HG03354 (cell line): ENCODE results near the gene SEC16B.

Experiments
- ATAC-seq: cut with Tn5 transposase; IDR thresholded peaks from one replicate; pipeline ENCODE4 v1.9.1; 2021; ENCODE audit warnings: mild to moderate bottlenecking; ENCODE audit not compliant: unreplicated experiment, poor library complexity, severe bottlenecking

The SEC16B gene

DNA sequence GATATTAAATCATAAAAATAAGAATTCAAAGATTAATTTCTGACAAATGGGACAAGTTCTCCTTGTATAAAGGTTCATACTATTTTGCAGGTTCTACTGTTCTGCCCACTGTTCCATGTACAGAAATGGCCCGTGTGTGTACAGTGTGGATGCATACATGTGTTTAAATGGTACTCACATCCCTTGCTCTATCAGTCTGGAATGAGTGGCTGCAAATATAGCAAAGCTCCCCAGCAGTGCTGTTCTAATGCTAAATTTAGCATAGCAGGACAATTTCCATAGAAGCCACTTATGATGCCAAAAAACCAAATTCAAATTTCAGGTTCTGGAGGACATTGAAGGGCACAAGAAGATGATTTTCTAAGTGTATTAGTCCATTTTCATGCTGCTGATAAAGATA, 9.4 kb upstream of the SEC16B start:
- no peak for ATAC-seq

DNA sequence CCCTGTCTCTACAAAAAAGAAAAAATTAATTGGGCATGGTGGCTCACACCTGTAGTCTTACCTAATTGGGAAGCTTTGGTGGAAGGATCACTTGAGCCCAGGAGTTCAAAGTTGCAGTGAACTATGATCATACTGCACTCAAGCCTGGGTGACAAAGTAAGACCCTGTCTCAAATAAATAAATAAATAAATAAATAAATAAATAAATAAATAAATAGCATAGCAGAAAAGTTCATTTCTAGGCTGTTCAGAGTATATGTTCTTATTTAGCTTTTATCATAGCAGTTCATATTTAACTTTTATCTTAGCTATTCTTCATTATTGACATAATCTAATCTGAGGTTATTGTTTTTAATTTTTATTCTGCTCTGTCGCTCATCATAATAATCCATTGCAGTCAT, 8.7 kb upstream of the SEC16B start:
- ATAC-seq, result no peak

DNA sequence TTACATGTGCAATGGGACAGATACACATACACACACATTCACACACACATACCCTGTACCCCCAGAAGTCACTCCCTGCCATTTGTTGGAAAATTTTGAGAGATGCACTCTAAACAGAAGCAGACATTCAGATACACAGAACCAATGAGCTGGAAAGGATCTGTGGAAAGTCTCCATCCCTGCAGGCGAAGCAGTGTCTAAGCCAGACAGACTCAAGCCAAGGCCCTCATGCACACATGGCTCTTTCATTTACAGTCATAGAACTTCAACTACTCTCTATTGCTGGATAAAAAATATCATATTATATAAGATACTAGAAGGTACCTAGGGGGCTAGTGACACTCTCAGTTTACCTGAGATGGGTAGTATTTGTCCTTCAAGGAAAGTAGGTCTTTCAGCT, 7.3 kb upstream of the SEC16B start:
- ATAC-seq, result no peak

DNA sequence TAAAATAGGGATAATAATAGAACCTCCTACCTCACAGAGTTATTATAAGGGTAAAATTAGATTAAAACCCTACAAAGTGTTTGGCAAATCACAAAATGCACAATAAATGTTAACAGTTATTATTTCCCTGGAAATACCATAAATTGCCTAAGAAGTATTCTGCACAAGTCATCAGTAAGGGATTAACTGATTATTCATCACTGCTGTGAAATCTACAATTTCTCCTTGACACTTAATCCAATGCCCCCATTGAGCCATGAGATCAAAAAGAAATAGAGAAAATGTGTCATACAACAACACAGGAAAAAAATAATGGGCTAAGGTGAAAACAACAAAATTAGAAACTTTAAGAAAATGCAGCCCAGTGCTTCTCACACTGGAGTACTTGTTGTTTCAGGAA, 6.7 kb upstream of the SEC16B start:
- no peak for ATAC-seq

DNA sequence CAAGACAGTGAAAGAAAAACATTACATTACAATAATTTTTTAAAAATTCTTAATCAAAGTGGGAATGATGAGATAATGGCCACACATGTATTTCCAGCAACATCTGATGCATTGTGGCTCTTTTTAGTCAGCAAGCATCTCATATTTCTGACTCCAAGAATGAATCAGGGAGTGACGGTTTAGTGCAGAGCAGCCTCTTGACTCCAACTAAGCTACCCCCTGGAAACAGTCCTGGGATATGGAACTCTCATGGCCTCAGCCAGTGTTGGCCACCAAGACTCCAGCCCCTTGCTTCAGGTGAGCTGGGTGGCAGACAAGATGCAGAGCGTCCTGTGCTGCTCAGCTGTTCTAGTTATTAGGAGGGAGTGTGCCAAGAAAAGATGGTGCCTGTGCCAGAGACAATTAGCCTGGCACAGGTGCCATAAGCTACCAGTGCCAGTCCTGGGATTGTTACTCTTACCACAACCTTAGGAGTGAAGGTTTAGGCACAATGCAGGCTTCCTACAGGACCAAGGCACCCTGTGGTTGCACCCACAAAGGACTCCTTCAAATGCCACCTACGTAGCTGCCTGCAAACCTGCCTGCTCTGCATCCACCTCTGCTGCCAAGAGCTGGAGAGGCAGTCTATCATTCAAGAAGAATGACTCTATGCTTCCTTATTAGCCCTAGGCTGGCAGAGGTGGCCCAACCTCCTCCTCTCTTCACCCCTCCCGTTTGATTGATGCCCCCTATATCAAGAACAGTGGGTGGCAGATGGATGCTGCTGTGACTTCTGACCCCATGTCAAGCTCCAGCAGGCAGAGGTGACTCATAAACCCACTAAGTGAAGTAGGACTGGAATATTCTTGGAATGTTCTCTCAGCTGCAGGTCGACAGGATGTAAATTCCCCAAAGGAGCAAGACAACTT, 6.0 kb upstream of the SEC16B start:
- no peak for ATAC-seq

DNA sequence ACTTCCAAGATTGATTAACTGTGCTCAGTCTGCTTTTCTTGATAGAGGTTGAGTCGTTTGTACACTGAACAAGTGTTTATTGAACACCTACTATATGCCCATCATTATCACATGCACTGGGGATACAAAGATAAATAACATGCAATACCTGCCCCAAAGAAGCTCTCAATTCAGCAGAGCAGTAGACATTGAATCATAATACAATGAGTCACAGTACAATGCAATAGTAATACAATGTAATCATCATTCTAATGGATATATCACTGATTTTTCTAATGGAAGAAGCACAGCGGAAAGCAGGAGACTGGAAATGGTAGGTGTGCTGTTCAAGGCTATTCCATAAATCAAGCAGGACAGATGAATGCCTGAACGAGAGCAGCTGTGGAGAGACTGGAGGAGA, 3.7 kb upstream of the SEC16B start:
- ATAC-seq, result no peak

DNA sequence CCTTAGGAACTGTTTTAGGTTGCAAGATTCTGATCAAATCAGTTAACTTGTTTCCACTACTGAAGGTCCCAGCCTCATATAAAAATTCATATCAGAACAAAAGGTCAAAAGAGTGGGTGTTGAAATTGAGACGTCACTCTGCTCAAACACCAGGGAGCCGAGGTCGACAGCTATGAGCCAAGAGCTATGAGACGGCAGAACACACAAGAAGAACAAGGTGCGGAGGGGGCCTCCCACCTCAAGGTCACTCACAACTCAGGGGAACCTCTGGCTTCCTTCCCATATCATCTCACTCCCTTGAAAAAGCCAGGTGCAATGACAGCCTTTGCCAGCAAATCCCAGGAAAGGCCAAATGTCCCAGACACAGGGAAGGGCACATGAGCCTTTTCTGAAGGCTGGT, 749 bp downstream of the SEC16B start:
- ATAC-seq, result no peak

DNA sequence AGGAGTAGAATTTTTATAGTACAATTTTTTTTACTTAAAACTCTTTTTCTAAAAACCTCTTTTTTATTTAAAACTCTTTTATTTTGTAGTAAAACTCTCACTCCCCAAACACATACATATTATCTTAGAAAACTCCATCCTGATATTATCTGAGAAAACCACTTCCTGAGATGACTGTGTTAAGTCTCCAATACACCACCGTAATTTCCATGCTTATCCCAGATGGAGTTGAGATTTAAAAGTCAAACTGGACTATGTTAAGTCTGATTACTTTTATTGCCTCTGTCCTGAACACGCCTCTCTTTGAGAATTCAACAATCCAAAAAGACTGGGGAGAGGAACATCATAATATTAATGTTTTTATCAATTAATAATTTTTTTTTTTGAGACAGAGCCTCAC, 3.7 kb downstream of the SEC16B start:
- no peak for ATAC-seq

DNA sequence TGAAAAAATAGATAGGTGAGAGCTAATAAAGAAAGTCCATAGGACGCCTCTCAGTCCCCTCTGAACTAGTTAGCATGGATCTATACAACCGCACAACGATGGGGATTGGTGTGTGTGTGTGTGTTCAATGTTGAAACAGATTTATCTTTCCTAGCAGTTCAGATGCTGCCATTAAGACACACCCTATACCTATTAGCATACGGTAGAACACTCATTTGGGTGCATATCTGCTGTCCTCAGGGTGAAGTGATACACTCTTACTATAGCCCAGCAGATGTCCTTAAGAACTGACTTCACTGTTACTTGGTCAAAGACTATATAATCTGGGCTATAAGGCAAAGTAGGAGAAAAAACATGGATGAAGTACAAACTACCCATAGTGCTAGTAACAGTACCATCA, 4.6 kb downstream of the SEC16B start:
- ATAC-seq, result no peak

DNA sequence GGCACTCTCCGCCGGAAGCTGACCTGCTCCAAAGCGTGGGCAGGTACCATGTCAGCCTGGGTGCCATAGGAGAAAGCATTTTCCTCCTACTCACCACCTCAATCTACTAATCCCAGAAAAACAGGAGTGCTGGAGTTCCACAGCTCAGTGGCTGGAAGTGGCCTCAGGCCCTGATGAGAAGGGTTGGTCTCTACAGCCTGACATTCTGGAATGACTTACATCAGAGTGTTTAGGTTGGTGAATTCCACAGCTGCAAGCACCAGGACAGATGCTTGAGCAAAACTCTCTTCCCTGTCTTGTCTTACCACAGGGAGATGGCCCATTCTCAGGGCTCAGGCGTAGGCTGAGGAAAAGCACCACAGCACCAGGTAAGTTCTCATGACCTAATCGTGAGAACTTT, 5.5 kb downstream of the SEC16B start:
- ATAC-seq, result no peak

DNA sequence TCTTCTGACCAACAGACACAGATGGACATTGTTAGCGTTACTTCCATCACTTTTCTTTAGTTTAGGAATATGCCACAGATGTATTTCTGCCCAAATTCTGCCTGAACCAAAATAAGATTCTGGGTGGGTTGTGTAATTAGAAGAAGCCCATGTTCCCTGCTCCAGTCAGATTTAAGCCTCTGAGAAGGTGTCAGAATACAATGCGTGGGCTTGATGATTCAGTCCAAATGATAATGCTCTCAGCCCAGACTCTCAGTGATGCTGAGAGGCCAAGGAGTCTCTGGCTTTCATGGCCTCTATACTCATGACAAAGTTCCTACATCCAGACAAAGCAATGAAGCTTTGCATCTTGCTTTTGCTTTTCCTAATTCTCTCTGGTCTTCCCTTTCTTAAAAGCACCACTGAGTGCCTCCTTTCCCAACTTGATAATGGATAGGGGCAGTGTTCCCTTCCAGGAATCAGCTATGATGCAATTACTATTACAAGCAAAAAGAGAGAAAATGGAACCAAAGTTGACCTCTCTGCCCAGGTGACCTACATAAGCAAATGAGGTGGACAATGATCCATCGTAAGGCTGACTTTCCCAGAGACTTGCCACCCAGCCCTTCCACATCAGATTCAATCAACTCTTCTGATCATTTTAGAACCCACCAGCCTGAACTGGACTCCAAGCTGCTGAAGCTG, 8.8 kb downstream of the SEC16B start:
- ATAC-seq, result no peak

DNA sequence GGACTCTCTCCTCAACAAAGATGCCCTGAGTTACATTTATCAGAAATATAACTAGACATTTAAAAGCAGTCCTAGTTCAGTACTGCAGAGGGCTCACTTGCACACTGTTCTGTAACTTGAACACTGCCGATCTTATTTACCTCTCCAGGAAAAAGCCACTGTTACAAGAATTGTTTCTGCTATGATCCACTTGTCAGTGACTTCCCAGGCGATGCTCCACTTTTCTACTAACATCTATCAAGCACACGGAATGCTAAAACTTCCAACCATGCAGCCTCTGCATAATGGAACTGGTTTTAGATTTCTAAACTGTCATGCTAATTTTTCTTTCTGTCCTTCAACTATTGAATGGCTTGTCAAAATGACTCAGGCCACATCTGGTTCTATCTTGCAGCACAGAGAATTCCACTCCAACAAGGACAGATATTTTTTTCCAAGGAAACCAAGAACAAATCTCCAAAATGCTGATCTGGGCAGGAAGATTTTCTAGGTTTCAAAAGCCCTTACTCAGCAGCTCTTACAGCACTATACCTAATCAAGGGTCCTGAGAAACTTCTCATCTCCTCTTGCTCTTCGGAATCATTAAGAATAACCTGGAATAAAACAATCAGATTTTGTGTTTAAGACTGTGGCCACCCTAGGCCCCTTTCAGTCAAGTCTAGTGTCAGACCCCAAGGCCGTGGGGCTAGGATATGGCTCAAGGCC, 9.9 kb downstream of the SEC16B start:
- ATAC-seq, result no peak

DNA sequence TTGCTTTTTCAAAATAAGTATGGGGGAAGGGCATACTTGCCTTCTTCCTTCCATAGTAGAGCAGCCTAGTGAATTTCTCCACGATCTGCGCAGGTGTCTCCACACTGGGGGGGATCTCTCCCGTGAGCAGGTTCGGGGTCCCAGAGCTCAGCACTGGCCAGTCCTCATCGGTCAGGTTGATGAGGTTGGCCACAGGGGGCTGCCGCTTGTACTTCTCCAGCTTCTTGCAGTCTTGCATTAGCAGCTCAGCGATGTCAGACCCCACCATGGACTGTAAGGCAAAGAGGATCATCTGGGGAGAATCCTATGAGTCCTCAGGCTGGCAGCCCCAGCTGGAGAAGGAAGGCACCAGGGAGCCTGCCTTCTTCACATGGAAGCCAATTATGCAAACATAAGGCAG, 11.8 kb downstream of the SEC16B start:
- no peak for ATAC-seq

DNA sequence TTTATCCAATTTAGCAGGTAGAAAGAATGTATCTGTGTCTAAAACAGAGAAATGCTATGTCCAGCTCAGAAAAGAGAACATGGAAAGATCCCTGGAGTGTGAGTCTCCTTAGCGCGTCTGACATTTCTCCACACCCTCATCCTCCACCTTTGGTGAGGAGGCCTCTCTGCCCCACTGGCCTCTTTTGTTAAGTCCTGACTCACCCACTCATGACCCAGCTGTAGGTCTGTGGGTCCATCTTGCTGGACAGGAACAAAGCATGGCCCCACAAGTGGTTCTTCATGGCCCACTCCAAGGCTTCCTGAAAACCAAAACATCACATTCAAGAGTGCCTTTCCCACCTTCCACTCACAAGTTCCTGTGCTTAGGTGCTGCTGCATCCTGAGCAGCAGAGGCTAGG, 15.8 kb downstream of the SEC16B start:
- no peak for ATAC-seq

DNA sequence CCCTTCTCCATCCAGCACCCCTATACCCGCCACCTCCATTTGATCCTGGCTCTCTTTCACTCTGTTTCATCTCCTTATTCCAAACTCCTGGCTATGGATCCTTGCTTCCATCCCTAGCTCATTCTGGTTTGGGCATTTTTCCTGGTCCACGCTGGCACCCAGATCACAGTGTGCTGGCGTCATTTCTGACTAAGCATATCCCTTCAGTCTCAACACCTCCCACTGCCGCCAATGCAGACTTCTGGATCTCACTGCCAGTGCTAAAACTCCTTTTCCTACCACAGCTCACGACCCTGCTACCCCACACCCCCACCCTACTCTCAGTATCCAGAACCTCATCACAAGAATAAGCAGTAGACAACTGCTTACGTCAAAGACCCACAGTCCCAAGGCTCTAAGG, 16.3 kb downstream of the SEC16B start:
- no peak for ATAC-seq

DNA sequence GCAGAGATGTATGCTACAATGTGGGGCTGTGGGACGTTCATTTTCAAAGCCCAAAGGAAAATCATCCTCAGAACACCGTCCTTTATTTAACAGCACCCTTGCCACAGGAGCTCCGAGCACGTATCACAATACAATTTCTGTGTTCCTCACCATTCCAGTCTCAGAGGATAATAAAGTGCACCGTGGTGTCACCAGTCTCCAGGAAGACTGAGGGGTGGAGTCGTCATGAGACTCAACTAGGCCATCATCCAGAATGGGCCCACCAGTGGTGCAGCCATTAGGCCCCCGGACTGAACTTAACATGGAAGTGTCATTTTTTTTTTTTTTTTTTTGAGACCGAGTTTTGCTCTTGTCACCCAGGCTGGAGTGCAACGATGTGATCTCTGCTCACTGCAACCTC, 17.2 kb downstream of the SEC16B start:
- no peak for ATAC-seq

DNA sequence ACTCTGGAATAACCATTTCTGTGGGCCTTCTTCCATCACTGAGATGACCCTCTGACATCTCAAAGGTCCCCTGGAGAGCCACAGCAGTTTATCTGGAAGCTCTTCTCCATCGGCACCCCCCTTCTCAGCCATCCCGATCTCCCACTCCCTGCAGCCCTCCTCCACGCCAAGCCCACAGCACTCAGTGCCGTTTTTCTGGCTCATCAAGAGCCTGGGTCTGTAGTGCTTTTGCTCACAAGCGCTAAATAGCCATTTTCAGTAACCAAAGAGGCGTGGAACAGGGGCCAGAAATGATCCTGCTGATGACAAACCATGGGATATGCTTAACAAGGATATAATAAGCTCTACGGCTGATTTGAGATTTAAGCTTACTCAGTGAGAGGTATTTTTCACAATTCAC, 17.6 kb downstream of the SEC16B start:
- no peak for ATAC-seq

DNA sequence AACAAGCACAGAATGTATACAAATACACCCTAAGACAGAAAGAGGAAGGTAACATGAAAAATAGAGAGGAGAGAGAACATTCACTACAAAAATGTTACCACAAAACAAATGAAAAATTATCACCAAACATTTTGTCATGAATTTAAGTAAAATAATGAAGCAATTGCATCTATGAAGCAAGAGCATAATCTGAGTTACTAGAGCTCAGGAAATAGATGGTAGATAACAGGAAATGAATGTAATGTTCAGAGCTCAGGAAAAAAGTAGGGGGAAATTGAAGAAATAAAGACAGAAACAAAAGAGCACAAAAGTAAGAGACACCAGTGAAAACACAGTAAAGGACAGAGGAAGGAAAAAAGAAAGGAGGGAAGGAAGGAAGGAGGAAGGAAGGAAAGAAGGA, 19.4 kb downstream of the SEC16B start:
- ATAC-seq, result no peak

DNA sequence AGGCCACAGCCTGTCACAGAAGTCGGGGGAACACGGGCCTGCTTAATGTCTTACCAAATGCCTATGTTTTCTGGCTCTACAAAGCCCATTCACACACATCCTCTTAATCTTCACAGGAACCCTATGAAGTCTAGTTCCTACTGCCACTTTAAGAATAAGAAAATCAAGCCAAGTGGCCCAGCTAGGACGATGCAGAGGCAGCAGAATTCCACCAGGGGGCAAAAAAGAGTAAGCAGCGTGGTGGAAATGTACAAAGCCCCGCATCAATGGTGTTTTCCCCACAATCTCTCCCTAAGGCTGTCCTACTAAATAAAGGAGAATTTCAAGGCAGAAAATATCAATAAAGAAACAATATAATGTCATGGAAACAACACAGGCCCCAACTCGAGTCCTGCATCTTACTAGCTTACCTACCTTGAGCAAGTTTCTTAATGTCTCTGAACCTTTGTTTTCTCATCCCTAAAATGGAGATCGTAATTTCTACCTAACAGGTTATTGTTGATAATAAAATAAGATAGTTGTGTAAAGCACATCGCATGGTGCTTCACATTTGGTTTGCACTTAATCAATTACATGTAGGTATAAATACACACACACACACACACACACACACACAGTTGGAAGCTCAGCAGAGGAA, 21.4 kb downstream of the SEC16B start:
- peak; percentile 84 for ATAC-seq

DNA sequence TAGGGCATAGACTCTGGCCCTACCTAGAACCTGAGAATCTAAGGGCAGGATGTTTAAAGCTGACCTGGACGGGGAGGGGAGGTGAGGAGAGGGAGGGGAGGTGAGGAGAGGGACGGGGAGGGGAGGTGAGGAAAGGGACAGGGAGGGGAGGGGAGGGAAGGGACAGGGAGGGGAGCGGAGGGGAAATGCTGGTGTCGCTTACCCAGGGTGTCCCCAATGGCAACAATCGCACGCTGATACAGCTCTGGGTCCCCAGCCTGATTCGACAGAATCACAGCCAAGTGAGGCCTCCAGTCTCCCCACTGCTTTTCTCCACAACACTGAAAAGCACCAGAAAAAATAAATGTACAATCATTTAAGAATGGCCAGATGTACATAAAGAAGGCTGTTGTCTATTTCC, 22.2 kb downstream of the SEC16B start:
- ATAC-seq, result no peak
